Measurements from ENCODE around the gene AMZ1.

GRCh38 chr7:2722591-2722990 lies 34.6 kb downstream of the AMZ1 start:
- TF ChIP-seq, protein P1, sequence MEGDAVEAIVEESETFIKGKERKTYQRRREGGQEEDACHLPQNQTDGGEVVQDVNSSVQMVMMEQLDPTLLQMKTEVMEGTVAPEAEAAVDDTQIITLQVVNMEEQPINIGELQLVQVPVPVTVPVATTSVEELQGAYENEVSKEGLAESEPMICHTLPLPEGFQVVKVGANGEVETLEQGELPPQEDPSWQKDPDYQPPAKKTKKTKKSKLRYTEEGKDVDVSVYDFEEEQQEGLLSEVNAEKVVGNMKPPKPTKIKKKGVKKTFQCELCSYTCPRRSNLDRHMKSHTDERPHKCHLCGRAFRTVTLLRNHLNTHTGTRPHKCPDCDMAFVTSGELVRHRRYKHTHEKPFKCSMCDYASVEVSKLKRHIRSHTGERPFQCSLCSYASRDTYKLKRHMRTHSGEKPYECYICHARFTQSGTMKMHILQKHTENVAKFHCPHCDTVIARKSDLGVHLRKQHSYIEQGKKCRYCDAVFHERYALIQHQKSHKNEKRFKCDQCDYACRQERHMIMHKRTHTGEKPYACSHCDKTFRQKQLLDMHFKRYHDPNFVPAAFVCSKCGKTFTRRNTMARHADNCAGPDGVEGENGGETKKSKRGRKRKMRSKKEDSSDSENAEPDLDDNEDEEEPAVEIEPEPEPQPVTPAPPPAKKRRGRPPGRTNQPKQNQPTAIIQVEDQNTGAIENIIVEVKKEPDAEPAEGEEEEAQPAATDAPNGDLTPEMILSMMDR (IDR thresholded peaks at IDR 0.05) = no peak
- no peak for TF ChIP-seq POLR2A (IDR thresholded peaks at IDR 0.05; ENCODE audit: low read depth)
- TF ChIP-seq EP300 (IDR thresholded peaks at IDR 0.05) = no peak
